HCT116 (cell line): ENCODE measurements around the gene RBPJ. TPM values are rescaled to one million over a fixed set of nuclear protein-coding genes. Genes with fewer than 3 reads are reported as not detected.
"Not testable (repeated sequence)": the region's sequence is repeated elsewhere in the genome, so short reads cannot be mapped to it uniquely, and the experiment has no call there.

Experiments used
- ATAC-seq: fragments of 200-7000 bp; cut with Tn5 transposase; 2 replicates; pipeline ENCODE4 v1.9.1; 2020; ENCODE audit warnings: mild to moderate bottlenecking, moderate library complexity
- BruUV-seq: library from RNA; stranded (reverse); fragments of 400-500 nt; replicated peaks from 2 replicates; lab custom pipeline; 2021; lab: Mats Ljungman, UMichigan
- CTCF ChIA-PET: fragments of 300-600 bp; sonication (Branson Sonifier 250); formaldehyde crosslinking; loops from one replicate; lab custom pipeline; 2021; ENCODE audit warnings: antibody characterized with exemption; lab: Charles Lee
- POLR2A ChIA-PET: fragments of 300-600, 350-600 bp; sonication (Branson Sonifier 250); formaldehyde crosslinking; loops from one replicate; lab custom pipeline; 2021; ENCODE audit warnings: antibody characterized with exemption; lab: Charles Lee
- RAD21 ChIA-PET, 2 experiments: fragments of 300-600 bp; sonication (Branson Sonifier 250); formaldehyde crosslinking; loops; one replicate each; lab custom pipeline; 2023; ENCODE audit warnings: low total read pairs in 2 of 2; ENCODE audit not compliant: uncharacterized antibody in 2 of 2, unreplicated experiment in 2 of 2, low non-redundant PET in 1 of 2; lab: Charles Lee
- DNase-seq: peaks from one replicate; pipeline ENCODE4 v3.0.0-alpha.2; 2010; ENCODE audit warnings: low read depth, low spot score
- H2AFZ ChIP-seq: fragments of 200-600 bp; shearing (Covaris generic), sonication (generic); 2 replicates; pipeline ENCODE4 v1.6.1; 2017; ENCODE audit warnings: low read depth, mixed run types, mixed read lengths, antibody characterized with exemption, low read length; ENCODE audit not compliant: poor library complexity, severe bottlenecking
- H3K27ac ChIP-seq: 2 replicates; pipeline ENCODE4 v1.5.1; 2012; ENCODE audit warnings: low read depth, low read length
- H3K27me3 ChIP-seq: fragments of 200-600 bp; sonication (generic); 2 replicates; pipeline ENCODE4 v1.6.1; 2016; ENCODE audit warnings: mixed run types, low read length, mixed read lengths; ENCODE audit not compliant: insufficient read depth
- H3K36me3 ChIP-seq, 2 experiments: fragments of 200-500 bp in 1 of 2; fragments of 200-600 bp in 1 of 2; sonication (Bioruptor generic) in 1 of 2; sonication (generic) in 1 of 2; 2 replicates each; pipeline versions ENCODE4 v1.5.1 to v1.6.1; 2014 to 2016; ENCODE audit warnings: low read length in 2 of 2, inconsistent platforms in 1 of 2, mixed read lengths in 1 of 2, mixed run types in 1 of 2; ENCODE audit not compliant: insufficient read depth in 2 of 2, control insufficient read depth in 1 of 2
- H3K4me1 ChIP-seq, 2 experiments: fragments of 200-600 bp in 1 of 2; sonication (generic) in 1 of 2; 2 replicates each; pipeline versions ENCODE4 v1.5.1 to v1.6.1; 2012 to 2017; ENCODE audit warnings: low read length in 2 of 2, inconsistent platforms in 1 of 2, mild to moderate bottlenecking in 1 of 2, mixed read lengths in 1 of 2, mixed run types in 1 of 2, moderate library complexity in 1 of 2; ENCODE audit not compliant: insufficient read depth in 2 of 2, control insufficient read depth in 1 of 2
- H3K4me2 ChIP-seq: fragments of 200-600 bp; sonication (generic); 2 replicates; pipeline ENCODE4 v1.6.1; 2017; ENCODE audit warnings: mixed run types, low read length, mixed read lengths
- H3K4me3 ChIP-seq, 2 experiments: fragments of 200-600 bp in 1 of 2; sonication (generic) in 1 of 2; replicated peaks in 1 of 2; 2 replicates each; pipeline ENCODE4 v1.5.1; 2011 to 2016; ENCODE audit warnings: low read length in 2 of 2, control low read depth in 1 of 2, low read depth in 1 of 2, mild to moderate bottlenecking in 1 of 2, mixed read lengths in 1 of 2, mixed run types in 1 of 2
- H3K79me2 ChIP-seq: fragments of 200-600 bp; sonication (generic); 2 replicates; pipeline ENCODE4 v1.6.1; 2017; ENCODE audit warnings: mild to moderate bottlenecking, mixed run types, low read length, moderate library complexity, mixed read lengths; ENCODE audit not compliant: insufficient read depth
- H3K9ac ChIP-seq: fragments of 200-600 bp; sonication (generic); 2 replicates; pipeline ENCODE4 v1.6.1; 2016; ENCODE audit warnings: low read length, mixed read lengths
- H3K9me2 ChIP-seq: fragments of 200-600 bp; sonication (generic), shearing (Covaris generic); 2 replicates; pipeline ENCODE4 v1.6.1; 2017; ENCODE audit warnings: mixed run types, mild to moderate bottlenecking, moderate library complexity; ENCODE audit not compliant: insufficient read depth
- H3K9me3 ChIP-seq, 2 experiments: fragments of 200-500 bp in 1 of 2; fragments of 200-600 bp in 1 of 2; sonication (Bioruptor generic) in 1 of 2; sonication (generic) in 1 of 2; 2 replicates each; pipeline ENCODE4 v1.6.1; 2014 to 2017; ENCODE audit warnings: low read length in 2 of 2, mixed read lengths in 2 of 2, inconsistent platforms in 1 of 2, low read depth in 1 of 2, mild to moderate bottlenecking in 1 of 2, mixed run types in 1 of 2, moderate library complexity in 1 of 2; ENCODE audit not compliant: control insufficient read depth in 1 of 2, insufficient read depth in 1 of 2
- H4K20me1 ChIP-seq: fragments of 200-600 bp; sonication (generic), shearing (Covaris generic); 2 replicates; pipeline ENCODE4 v1.6.1; 2017; ENCODE audit warnings: mixed run types, mild to moderate bottlenecking, moderate library complexity; ENCODE audit not compliant: insufficient read depth
- CBX3 ChIP-seq: IDR thresholded peaks from 2 replicates; pipeline ENCODE4 v1.6.1; 2012; ENCODE audit warnings: low read depth
- CTCF ChIP-seq, 3 experiments: fragments of 200-600 bp in 1 of 3; sonication (generic) in 1 of 3; IDR thresholded peaks in 2 of 3; conservative IDR thresholded peaks in 1 of 3; 2 replicates each; pipeline ENCODE4 v1.5.1; 2012 to 2017; ENCODE audit warnings: low read depth in 2 of 3, low read length in 2 of 3, antibody characterized with exemption in 1 of 3, borderline replicate concordance in 1 of 3, control low read depth in 1 of 3, mild to moderate bottlenecking in 1 of 3, mixed read lengths in 1 of 3, mixed run types in 1 of 3, moderate library complexity in 1 of 3; ENCODE audit not compliant: insufficient read depth in 1 of 3
- EZH2 ChIP-seq: fragments of 200-600 bp; sonication (generic); IDR thresholded peaks from 2 replicates; pipeline ENCODE4 v1.6.1; 2017; ENCODE audit warnings: antibody characterized with exemption, mixed run types
- FOSL1 ChIP-seq: IDR thresholded peaks from 2 replicates; pipeline ENCODE4 v1.6.1; 2012; ENCODE audit warnings: low read depth
- JUND ChIP-seq: IDR thresholded peaks from 2 replicates; pipeline ENCODE4 v1.6.1; 2012
- RAD21 ChIP-seq: IDR thresholded peaks from 2 replicates; pipeline ENCODE4 v1.6.1; 2012; ENCODE audit warnings: low read depth, mild to moderate bottlenecking
- SP1 ChIP-seq: IDR thresholded peaks from 2 replicates; pipeline ENCODE4 v1.6.1; 2012; ENCODE audit warnings: low read depth
- ZBTB33 ChIP-seq: IDR thresholded peaks from 2 replicates; pipeline ENCODE4 v1.6.1; 2011; ENCODE audit warnings: mild to moderate bottlenecking, low read length, moderate library complexity; ENCODE audit not compliant: insufficient replicate concordance; ENCODE audit errors: extremely low read depth
- ZNF274 ChIP-seq: fragments of 200-500 bp; sonication (Bioruptor generic); IDR thresholded peaks from 2 replicates; pipeline ENCODE4 v1.6.1; 2014; ENCODE audit warnings: mild to moderate bottlenecking, low read depth, low read length, inconsistent platforms
- intact Hi-C: fragments of 100-400 bp; cut with micrococcal nuclease; formaldehyde crosslinking; loops from 2 replicates; pipeline ENCODE4 v1.10.0; 2022
- total RNA-seq: library from RNA; stranded (reverse); gene quantifications from one replicate; pipeline ENCODE4 v1.2.1, GENCODE V29; 2021; ENCODE audit not compliant: unreplicated experiment

Gene RBPJ
- total RNA-seq, 1 experiment from 2014 or later, result 72.7 TPM

- TF ChIP-seq SP1 (no peak), ZBTB33 (no peak), CBX3 (no peak), RAD21 (no peak)
These were observed 76.3 kb downstream of the RBPJ start (continued) for GRCh38 chr4:26397086-26397485.

GRCh38 chr4:26400132-26400531, 79.3 kb downstream of the RBPJ start:
- RAD21 ChIA-PET, result no interaction called here
- no peaks in the 10 kb centered on the region for H3K9me2 ChIP-seq
- CTCF ChIA-PET, result interaction anchor here (2.3 kb wide), 1 partner anchor 11 kb away, joined by 13 read pairs; no protein-coding TSS in a partner anchor
- intact Hi-C loops, result no loop called here
- BruUV-seq, result no TSS peak
- no peaks in the 10 kb centered on the region for H3K27me3 ChIP-seq
- no peak overlapping the region for H3K4me2 ChIP-seq
- no peak for ATAC-seq
- no peak overlapping the region for H3K4me3 ChIP-seq
- POLR2A ChIA-PET, result no interaction called here
- no peaks in the 10 kb centered on the region for H3K36me3 ChIP-seq
- DNase-seq, result no peak
- H3K9me3 ChIP-seq, result no peaks in the 10 kb centered on the region
- no peak overlapping the region for H2AFZ ChIP-seq
- TF ChIP-seq FOSL1 (no peak), SP1 (no peak), EZH2 (no peak), RAD21 (0 out of 2 replicates have a peak, but pooled peaks have one; percentile 14), CTCF (IDR thresholded peaks at IDR 0.05 in 2 of 3, conservative IDR thresholded peaks at IDR 0.05 in 1 of 3; ENCODE audit: borderline replicate concordance in 1 of 3, insufficient read depth in 1 of 3, low read depth in 2 of 3, low read length in 2 of 3) (0 out of 6 replicates have a peak, but pooled peaks of 1 of the 3 experiments have one; percentile 5), ZNF274 (no peak), JUND (no peak)
- peaks cover 9% of the 10 kb centered on the region; the same call in 1 of the 2 replicates for H3K79me2 ChIP-seq
- no peak overlapping the region for H3K27ac ChIP-seq
- no peaks in the 10 kb centered on the region for H4K20me1 ChIP-seq
- no peaks in the 10 kb centered on the region for H3K4me1 ChIP-seq
- no peak overlapping the region for H3K9ac ChIP-seq

GRCh38 chr4:26402017-26402416, 81.2 kb downstream of the RBPJ start:
- BruUV-seq, DNase-seq, intact Hi-C loops, ATAC-seq, H3K4me2 ChIP-seq, H3K27ac ChIP-seq, H4K20me1 ChIP-seq, H2AFZ ChIP-seq, H3K4me3 ChIP-seq, H3K27me3 ChIP-seq, H3K79me2 ChIP-seq, RAD21 ChIA-PET, H3K9me2 ChIP-seq, H3K9ac ChIP-seq, H3K4me1 ChIP-seq: not testable (repeated sequence)
- POLR2A ChIA-PET, result interaction anchor here (0.9 kb wide), 1 partner anchor 9 kb away, joined by 3 read pairs; no protein-coding TSS in a partner anchor
- CTCF ChIA-PET, result interaction anchor here (2.3 kb wide), 1 partner anchor 9 kb away, joined by 13 read pairs; no protein-coding TSS in a partner anchor
- Histone ChIP-seq H3K36me3 (peaks cover 3 to 16% of the 10 kb centered on the region in 2 experiments; a peak in 3 of 4 replicates), H3K9me3 (peaks cover 0 to 13% of the 10 kb centered on the region in 2 experiments; a peak in 1 of 4 replicates)
